GM12878 (cell line): ENCODE measurements around the gene UNC13A. TPM values are rescaled to one million over a fixed set of nuclear protein-coding genes. Genes with fewer than 3 reads are reported as not detected.

Source experiments
- ATAC-seq: fragments of 200-7000 bp; cut with Tn5 transposase; 3 replicates; pipeline ENCODE4 v1.9.1; 2020; ENCODE audit warnings: mild to moderate bottlenecking, moderate library complexity
- BruUV-seq: library from RNA; stranded (reverse); fragments of 400-500 nt; replicated peaks from 2 replicates; lab custom pipeline; 2021; lab: Mats Ljungman, UMichigan
- CTCF ChIA-PET: fragments of 300-600 bp; sonication (Branson Sonifier 250); formaldehyde crosslinking; extraction: SDS; loops from one replicate; lab custom pipeline; 2021; ENCODE audit warnings: inconsistent platforms; lab: Yijun Ruan, JAX
- POLR2A ChIA-PET: fragments of 350-600 bp; formaldehyde crosslinking; extraction: SDS; loops from one replicate; lab custom pipeline; 2021; ENCODE audit warnings: inconsistent platforms; lab: Charles Lee
- RAD21 ChIA-PET: fragments of 300-600 bp; sonication (Branson Sonifier 250); formaldehyde crosslinking; loops from one replicate; lab custom pipeline; 2023; ENCODE audit warnings: antibody characterized with exemption; ENCODE audit not compliant: unreplicated experiment; lab: Charles Lee
- SMC1A ChIA-PET: fragments of 300-600 bp; sonication (Branson Sonifier 250); formaldehyde crosslinking; loops from one replicate; lab custom pipeline; 2023; ENCODE audit not compliant: unreplicated experiment, uncharacterized antibody; lab: Charles Lee
- DNase-seq: peaks from one replicate; pipeline ENCODE4 v3.0.0-alpha.2; 2011; ENCODE audit warnings: low read depth, low spot score
- FAIRE-seq: peaks from 3 replicates; lab custom pipeline; 2011; peaks lifted over from hg19 to GRCh38; lab: Jason Lieb, UNC
- H2AFZ ChIP-seq: 2 replicates; pipeline ENCODE4 v1.6.0; 2011; ENCODE audit warnings: low read depth, low read length, control low read depth; ENCODE audit not compliant: control insufficient read depth
- H3K27ac ChIP-seq: 2 replicates; pipeline ENCODE4 v1.5.1; 2011; ENCODE audit warnings: control low read depth; ENCODE audit not compliant: control insufficient read depth, insufficient read depth
- H3K27me3 ChIP-seq, 2 experiments: replicated peaks in 1 of 2; 2 replicates each; pipeline versions ENCODE4 v1.6.0 to v1.6.1; 2011; ENCODE audit warnings: low read length in 1 of 2; ENCODE audit not compliant: control insufficient read depth in 2 of 2, insufficient read depth in 2 of 2
- H3K36me3 ChIP-seq, 2 experiments: 2 replicates each; pipeline ENCODE4 v1.5.1; 2011; ENCODE audit warnings: low read length in 1 of 2; ENCODE audit not compliant: control insufficient read depth in 2 of 2, insufficient read depth in 2 of 2
- H3K4me1 ChIP-seq: 2 replicates; pipeline ENCODE4 v1.6.1; 2011; ENCODE audit warnings: mild to moderate bottlenecking, low read length, moderate library complexity, mixed read lengths; ENCODE audit not compliant: control insufficient read depth, insufficient read depth
- H3K4me2 ChIP-seq: 2 replicates; pipeline ENCODE4 v1.6.0; 2011; ENCODE audit warnings: control low read depth; ENCODE audit not compliant: control insufficient read depth, insufficient read depth
- H3K4me3 ChIP-seq: fragments of 200-600 bp; sonication (generic); 2 replicates; pipeline ENCODE4 v1.5.1; 2016
- H3K79me2 ChIP-seq: 2 replicates; pipeline ENCODE4 v1.6.0; 2011; ENCODE audit warnings: low read length; ENCODE audit not compliant: control insufficient read depth, insufficient read depth
- H3K9ac ChIP-seq: 2 replicates; pipeline ENCODE4 v1.8.0; 2011; ENCODE audit warnings: low read length, control low read depth, mixed read lengths; ENCODE audit not compliant: control insufficient read depth, insufficient read depth
- H3K9me3 ChIP-seq: replicated peaks from 3 replicates; pipeline ENCODE4 v1.5.1; 2011; ENCODE audit warnings: mild to moderate bottlenecking, low read length; ENCODE audit not compliant: control insufficient read depth, insufficient read depth
- H4K20me1 ChIP-seq: 2 replicates; pipeline ENCODE4 v1.6.0; 2011; ENCODE audit not compliant: control insufficient read depth, insufficient read depth
- DPF2 ChIP-seq: fragments of 450-650 bp; IDR thresholded peaks from 2 replicates; pipeline ENCODE4 v1.6.1; 2017; ENCODE audit warnings: mild to moderate bottlenecking
- E2F8 ChIP-seq: fragments of 450-650 bp; IDR thresholded peaks from 2 replicates; pipeline ENCODE4 v1.6.1; 2018; ENCODE audit warnings: mild to moderate bottlenecking, low read depth, moderate library complexity; ENCODE audit not compliant: partially characterized antibody
- EED ChIP-seq: sonication (generic); IDR thresholded peaks from 2 replicates; pipeline ENCODE4 v1.6.1; 2016; ENCODE audit warnings: antibody characterized with exemption, low read depth
- IRF4 ChIP-seq: IDR thresholded peaks from 2 replicates; pipeline ENCODE4 v1.6.1; 2011; ENCODE audit warnings: low read depth, low read length
- KDM1A ChIP-seq: fragments of 200-600 bp; sonication (generic); IDR thresholded peaks from 2 replicates; pipeline ENCODE4 v1.6.1; 2016; ENCODE audit warnings: borderline replicate concordance
- LARP7 ChIP-seq: fragments of 450-650 bp; IDR thresholded peaks from 2 replicates; pipeline ENCODE4 v1.6.1; 2017; ENCODE audit warnings: mild to moderate bottlenecking
- MTA2 ChIP-seq: fragments of 450-650 bp; IDR thresholded peaks from 2 replicates; pipeline ENCODE4 v1.6.1; 2016; ENCODE audit warnings: low read depth, mild to moderate bottlenecking, moderate library complexity
- RAD51 ChIP-seq: fragments of 450-650 bp; IDR thresholded peaks from 2 replicates; pipeline ENCODE4 v1.6.1; 2016; ENCODE audit warnings: moderate library complexity, mild to moderate bottlenecking, inconsistent platforms
- REST ChIP-seq: IDR thresholded peaks from 2 replicates; pipeline ENCODE4 v1.6.1; 2012; ENCODE audit warnings: mild to moderate bottlenecking, low read depth, low read length
- TBL1XR1 ChIP-seq: IDR thresholded peaks from 2 replicates; pipeline ENCODE4 v1.6.1; 2012; ENCODE audit warnings: low read depth, low read length, improper control_type of control experiment
- ZNF592 ChIP-seq: fragments of 450-650 bp; IDR thresholded peaks from 2 replicates; pipeline ENCODE4 v1.6.1; 2017; ENCODE audit warnings: mild to moderate bottlenecking, moderate library complexity
- WGBS: methylation state at CpG from one replicate; pipeline ENCODE4 v1.1.6; 2016; ENCODE audit warnings: low lambda C conversion rate; ENCODE audit not compliant: insufficient replicate concordance, insufficient coverage; ENCODE audit errors: missing lambda C conversion rate; 5-methylcytosine and 5-hydroxymethylcytosine counted together
- in situ Hi-C: fragments of 300-500 bp; cut with MboI; formaldehyde crosslinking; loops from 9 replicates; pipeline ENCODE4 v1.14.3; 2018; ENCODE audit warnings: mixed read lengths
- intact Hi-C: fragments of 100-400 bp; cut with micrococcal nuclease; formaldehyde crosslinking; loops from one replicate; pipeline ENCODE4 v1.14.2; 2022; ENCODE audit not compliant: unreplicated experiment
- polyA plus RNA-seq, 11 experiments: library from polyadenylated mRNA; depleted of rRNA in 4 of 11; unstranded in 6 of 11; stranded (reverse) in 5 of 11; fragments of >200 nt; fragmentation: Nextera tagmentation in 4 of 11; fragmentation: Illumina TruSeq in 1 of 11; extraction: Ambion mirVana in 4 of 11; extraction: Trizol in 1 of 11; gene quantifications; 1 replicate in 1 of 11; 2 replicates in 10 of 11; pipeline versions ENCODE4 v1.2.1 to v1.2.3, GENCODE V29; 2011 to 2016; ENCODE audit warnings: inconsistent platforms in 2 of 11, missing spikeins in 2 of 11, low read depth in 1 of 11
- total RNA-seq, 4 experiments: library from RNA; depleted of rRNA in 3 of 4; stranded (reverse); fragments of >200 nt in 3 of 4; fragmentation: Illumina TruSeq in 1 of 4; extraction: Trizol in 1 of 4; gene quantifications; 2 replicates each; pipeline versions ENCODE4 v1.2.1 to v1.2.3, GENCODE V29; 2013 to 2021

The UNC13A gene
- total and polyA plus RNA-seq, 10 of the 15 experiments (the other 5 are each of a cell fraction or from before 2014, with no cell fraction given) = under 0.01 to 0.23 (median 0.13) TPM; not detected in 1

- Histone ChIP-seq H3K4me1 (no peaks in the 10 kb centered on the region), H3K36me3 (no peaks in the 10 kb centered on the region), H3K79me2 (no peaks in the 10 kb centered on the region), H3K4me2 (no peak overlapping the region), H4K20me1 (no peaks in the 10 kb centered on the region), H2AFZ (no peak overlapping the region), H3K9me3 (no peaks in the 10 kb centered on the region), H3K27me3 (no peaks in the 10 kb centered on the region), H3K27ac (no peak overlapping the region), H3K4me3 (no peak overlapping the region), H3K9ac (no peak overlapping the region)
- ATAC-seq = no peak
- ChIA-PET CTCF (no interaction called here), POLR2A (no interaction called here), RAD21 (no interaction called here), SMC1A (no interaction called here)
- 74% methylated on average over 43 of the region's 50 CpGs for WGBS
- in situ Hi-C loops (no loop called here), intact Hi-C loops (no loop called here)
- no peak for FAIRE-seq
- BruUV-seq = no TSS peak
- no peak for DNase-seq
- TF ChIP-seq IRF4 (no peak), ZNF592 (no peak), MTA2 (no peak), EED (no peak), TBL1XR1 (no peak), REST (no peak), KDM1A (no peak), LARP7 (no peak), E2F8 (no peak), RAD51 (no peak), DPF2 (no peak)
Observed at GRCh38 chr19:17647071-17648020, 40.8 kb downstream of the UNC13A start.
